Erythroblast (primary cell): ENCODE data around the gene SRCIN1.
A peak's percentile ranks its signal among the peaks of the same experiment; 100 is the strongest.

Source experiments
- DNase-seq, 2 experiments: peaks; one replicate each; lab custom pipeline; 2025; lab: John Stamatoyannopoulos, UW
- GATA1 ChIP-seq: IDR thresholded peaks from 2 replicates; pipeline ENCODE4 v1.6.1; 2011; ENCODE audit warnings: low read depth, mild to moderate bottlenecking, control low read depth, low read length, moderate library complexity
- POLR2A ChIP-seq: IDR thresholded peaks from 2 replicates; pipeline ENCODE4 v1.6.1; 2011; ENCODE audit warnings: mild to moderate bottlenecking, low read length

SRCIN1 gene

GRCh38 chr17:38609280-38610031, 3.7 kb upstream of the SRCIN1 start:
- TF ChIP-seq POLR2A: no peak
- no peak for DNase-seq

- no peak for DNase-seq
- TF ChIP-seq POLR2A: no peak
- no peak for TF ChIP-seq GATA1
Measured at GRCh38 chr17:38608648-38609047, 2.9 kb upstream of the SRCIN1 start.

GRCh38 chr17:38606646-38607611, 1.2 kb upstream of the SRCIN1 start:
- TF ChIP-seq POLR2A (no peak), GATA1 (no peak)
- DNase-seq: no peak

GRCh38 chr17:38605411-38605840, 326 bp downstream of the SRCIN1 start:
- DNase-seq: no peak
- TF ChIP-seq POLR2A (no peak), GATA1 (no peak)

GRCh38 chr17:38604479-38605403, 1.0 kb downstream of the SRCIN1 start:
- TF ChIP-seq POLR2A (no peak), GATA1 (no peak)
- DNase-seq: peak; percentile 38 to 39

GRCh38 chr17:38603786-38604478, 1.8 kb downstream of the SRCIN1 start:
- DNase-seq: no peak
- TF ChIP-seq POLR2A: no peak
- no peak for TF ChIP-seq GATA1

GRCh38 chr17:38602956-38603785, 2.6 kb downstream of the SRCIN1 start:
- TF ChIP-seq POLR2A (no peak), GATA1 (no peak)
- no peak for DNase-seq

- TF ChIP-seq GATA1 (no peak), POLR2A (no peak)
- DNase-seq: no peak
Measured at GRCh38 chr17:38602453-38602852, 3.3 kb downstream of the SRCIN1 start.

- no peak for TF ChIP-seq GATA1
- TF ChIP-seq POLR2A: no peak
- no peak for DNase-seq
Measured at GRCh38 chr17:38601539-38602351, 4.0 kb downstream of the SRCIN1 start.

- no peak for DNase-seq
- TF ChIP-seq GATA1 (no peak), POLR2A (no peak)
Measured at GRCh38 chr17:38600906-38601305, 4.8 kb downstream of the SRCIN1 start.

- TF ChIP-seq POLR2A: no peak
- no peak for DNase-seq
Measured at GRCh38 chr17:38600416-38600815, 5.3 kb downstream of the SRCIN1 start.
